SK-N-SH (cell line): ENCODE data around the gene RAB1A. TPM values are rescaled to one million over a fixed set of nuclear protein-coding genes. Genes with fewer than 3 reads are reported as not detected.

Experiments used
- CTCF ChIA-PET: fragments of 300-600, 350-600 bp; formaldehyde crosslinking; extraction: SDS; loops from one replicate; lab custom pipeline; 2021; lab: Yijun Ruan, JAX
- POLR2A ChIA-PET: fragments of 350-600 bp; sonication (Branson Sonifier 250); formaldehyde crosslinking; extraction: SDS; loops from one replicate; lab custom pipeline; 2020; ENCODE audit warnings: antibody characterized with exemption, inconsistent platforms; lab: Yijun Ruan, JAX
- DNase-seq: peaks from one replicate; pipeline ENCODE4 v3.0.0; 2012
- H2AFZ ChIP-seq: fragments of 200-600 bp; sonication (generic); 2 replicates; pipeline ENCODE4 v1.8.1; 2016; ENCODE audit warnings: antibody characterized with exemption, mild to moderate bottlenecking, low read depth
- H3F3A ChIP-seq: fragments of 200-600 bp; sonication (generic); replicated peaks from 2 replicates; pipeline ENCODE3; 2016; ENCODE audit warnings: antibody characterized with exemption, mild to moderate bottlenecking; ENCODE audit not compliant: insufficient read depth
- H3K27ac ChIP-seq, 2 experiments: fragments of 200-500 bp in 1 of 2; fragments of 200-600 bp in 1 of 2; sonication (Bioruptor generic) in 1 of 2; sonication (generic), shearing (Covaris generic) in 1 of 2; 2 replicates each; pipeline versions ENCODE4 v1.5.1 to v1.6.1; 2014 to 2016; ENCODE audit warnings: low read depth in 2 of 2, inconsistent platforms in 1 of 2, low read length in 1 of 2, mild to moderate bottlenecking in 1 of 2, mixed read lengths in 1 of 2
- H3K27me3 ChIP-seq: fragments of 200-600 bp; sonication (generic), shearing (Covaris generic); 2 replicates; pipeline ENCODE4 v1.6.1; 2016; ENCODE audit warnings: mixed run types; ENCODE audit not compliant: insufficient read depth
- H3K36me3 ChIP-seq, 2 experiments: fragments of 200-500 bp in 1 of 2; fragments of 200-600 bp in 1 of 2; sonication (Bioruptor generic) in 1 of 2; sonication (generic) in 1 of 2; replicated peaks in 1 of 2; 2 replicates each; pipeline versions ENCODE3 to v1.5.1; 2014 to 2016; ENCODE audit warnings: low read length in 1 of 2, mild to moderate bottlenecking in 1 of 2; ENCODE audit not compliant: insufficient read depth in 2 of 2, control insufficient read depth in 1 of 2
- H3K4me1 ChIP-seq, 2 experiments: fragments of 200-500 bp in 1 of 2; fragments of 200-600 bp in 1 of 2; sonication (Bioruptor generic) in 1 of 2; sonication (generic), shearing (Covaris generic) in 1 of 2; 2 replicates each; pipeline versions ENCODE4 v1.5.1 to v1.6.1; 2014 to 2016; ENCODE audit warnings: low read depth in 1 of 2, low read length in 1 of 2, mixed run types in 1 of 2; ENCODE audit not compliant: insufficient read depth in 2 of 2, control insufficient read depth in 1 of 2
- H3K4me2 ChIP-seq: fragments of 200-600 bp; sonication (generic), shearing (Covaris generic); 2 replicates; pipeline ENCODE4 v1.6.1; 2017; ENCODE audit warnings: mixed run types
- H3K4me3 ChIP-seq, 2 experiments: fragments of 200-500 bp in 1 of 2; fragments of 200-600 bp in 1 of 2; sonication (Bioruptor generic) in 1 of 2; sonication (generic), shearing (Covaris generic) in 1 of 2; 2 replicates each; pipeline versions ENCODE4 v1.5.1 to v1.8.1; 2014 to 2016; ENCODE audit warnings: low read depth in 2 of 2, inconsistent platforms in 1 of 2, low read length in 1 of 2, mild to moderate bottlenecking in 1 of 2, mixed read lengths in 1 of 2, moderate library complexity in 1 of 2
- H3K79me2 ChIP-seq: fragments of 200-600 bp; sonication (generic); 2 replicates; pipeline ENCODE4 v1.8.1; 2017; ENCODE audit warnings: mild to moderate bottlenecking; ENCODE audit not compliant: insufficient read depth
- H3K9ac ChIP-seq: fragments of 200-600 bp; sonication (generic); 2 replicates; pipeline ENCODE4 v1.6.1; 2017; ENCODE audit warnings: mixed run types
- H3K9me2 ChIP-seq: fragments of 200-600 bp; sonication (generic); 2 replicates; pipeline ENCODE4 v1.6.1; 2017; ENCODE audit warnings: mixed run types
- H3K9me3 ChIP-seq: fragments of 200-600 bp; sonication (generic); 2 replicates; pipeline ENCODE4 v1.6.1; 2017; ENCODE audit warnings: mixed run types, mild to moderate bottlenecking, moderate library complexity
- H4K20me1 ChIP-seq: fragments of 200-600 bp; sonication (generic); 2 replicates; pipeline ENCODE4 v1.6.1; 2017; ENCODE audit warnings: mild to moderate bottlenecking, mixed run types; ENCODE audit not compliant: insufficient read depth
- FOSL2 ChIP-seq: IDR thresholded peaks from 2 replicates; pipeline ENCODE4 v1.4.0; 2012; ENCODE audit warnings: low read depth, mild to moderate bottlenecking, moderate library complexity, borderline replicate concordance
- FOXM1 ChIP-seq: IDR thresholded peaks from 2 replicates; pipeline ENCODE4 v1.4.0; 2012; ENCODE audit warnings: low read depth, mild to moderate bottlenecking
- MXI1 ChIP-seq: IDR thresholded peaks from 2 replicates; pipeline ENCODE4 v1.6.1; 2012; ENCODE audit warnings: mild to moderate bottlenecking, low read depth, low read length, improper control_type of control experiment
- NRF1 ChIP-seq: IDR thresholded peaks from 2 replicates; pipeline ENCODE4 v1.6.1; 2012; ENCODE audit warnings: low read depth, mild to moderate bottlenecking, low read length
- RAD21 ChIP-seq: IDR thresholded peaks from 2 replicates; pipeline ENCODE4 v1.6.1; 2012; ENCODE audit warnings: mild to moderate bottlenecking, low read length
- RCOR1 ChIP-seq: fragments of 150-350 bp; IDR thresholded peaks from 2 replicates; pipeline ENCODE4 v1.6.1; 2017; ENCODE audit warnings: antibody characterized with exemption, low read length
- TCF12 ChIP-seq: IDR thresholded peaks from 2 replicates; pipeline ENCODE4 v1.4.0; 2012
- WGBS: methylation state at CpG from one replicate; pipeline ENCODE4 v1.1.6; 2017; ENCODE audit warnings: low lambda C conversion rate; 5-methylcytosine and 5-hydroxymethylcytosine counted together
- polyA plus RNA-seq, 3 experiments: library from polyadenylated mRNA; depleted of rRNA; stranded (reverse); fragments of >200 nt; gene quantifications; 2 replicates each; pipeline ENCODE4 v1.2.3, GENCODE V29; 2012
- TF ChIP-seq, protein P1 (sequence below): fragments of 150-350 bp; IDR thresholded peaks from 2 replicates; pipeline ENCODE4 v1.6.1; 2017; ENCODE audit warnings: antibody characterized with exemption, low read length, low read depth, borderline replicate concordance
- TF ChIP-seq, protein P2 (sequence below): IDR thresholded peaks from 2 replicates; pipeline ENCODE4 v1.6.1; 2012; ENCODE audit warnings: mild to moderate bottlenecking, low read depth, low read length, moderate library complexity
- TF ChIP-seq, protein P3 (sequence below): IDR thresholded peaks from 2 replicates; pipeline ENCODE4 v1.4.0; 2012; ENCODE audit warnings: low read depth, borderline replicate concordance
- TF ChIP-seq, protein P4 (sequence below): IDR thresholded peaks from 2 replicates; pipeline ENCODE4 v1.4.0; 2012; ENCODE audit warnings: low read depth

RAB1A gene
- polyA plus RNA-seq, 1 of the 3 experiments (the other 2 are of a cell fraction), result 113 TPM

DNA sequence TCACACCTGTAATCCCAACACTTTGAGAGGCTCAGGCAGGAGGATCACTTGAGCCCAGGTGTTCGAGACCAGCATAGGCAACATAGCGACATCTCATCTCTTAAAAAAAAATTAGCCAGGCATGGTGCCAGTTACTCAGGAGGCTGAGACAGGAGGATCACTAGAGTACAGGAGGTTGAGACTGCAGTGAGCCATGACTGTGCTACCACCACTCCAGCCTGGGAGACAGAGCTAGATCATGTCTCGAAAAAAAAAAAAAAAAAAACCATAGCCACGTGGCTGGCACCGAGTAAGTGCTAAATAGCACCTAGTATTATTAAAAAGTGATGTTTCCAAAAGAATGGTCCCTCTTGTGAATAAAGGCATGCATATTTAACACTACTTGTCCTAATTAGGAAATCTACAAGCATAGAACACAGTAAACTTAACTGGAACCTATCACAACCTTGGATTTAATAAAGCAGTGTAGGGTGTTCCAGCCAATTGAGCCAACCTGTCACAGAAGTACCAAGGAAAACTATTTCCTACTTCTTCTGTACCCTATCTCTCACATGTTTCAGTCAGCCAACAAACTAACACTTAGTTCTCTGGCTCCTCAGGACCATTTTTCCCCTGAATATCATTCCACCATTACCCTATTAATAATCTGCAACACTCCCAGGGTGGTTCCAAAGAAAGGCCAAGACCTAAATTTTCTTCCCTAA, 8.8 kb downstream of the RAB1A start:
- POLR2A ChIA-PET, result no interaction called here
- H3K9ac ChIP-seq, result no peak overlapping the region
- H3F3A ChIP-seq, result no peaks in the 10 kb centered on the region
- H3K9me3 ChIP-seq, result no peaks in the 10 kb centered on the region
- no peak overlapping the region for H2AFZ ChIP-seq
- CTCF ChIA-PET, result interaction anchor here (1.2 kb wide), 1 partner anchor 56 kb away, joined by 4 read pairs; no protein-coding TSS in a partner anchor
- H3K27me3 ChIP-seq, result no peaks in the 10 kb centered on the region
- WGBS, result 95% methylated on average over 5 of the region's 5 CpGs
- H3K27ac ChIP-seq, result no peak overlapping the region
- H3K4me1 ChIP-seq, result peaks cover 0 to 9% of the 10 kb centered on the region in 2 experiments; a peak in 1 of 4 replicates
- H3K9me2 ChIP-seq, result no peaks in the 10 kb centered on the region
- H4K20me1 ChIP-seq, result peaks cover 100% of the 10 kb centered on the region
- H3K4me2 ChIP-seq, result no peak overlapping the region
- peaks cover 100% of the 10 kb centered on the region for H3K79me2 ChIP-seq
- H3K4me3 ChIP-seq, result no peak overlapping the region
- no peak for DNase-seq
- TF ChIP-seq, protein P1, sequence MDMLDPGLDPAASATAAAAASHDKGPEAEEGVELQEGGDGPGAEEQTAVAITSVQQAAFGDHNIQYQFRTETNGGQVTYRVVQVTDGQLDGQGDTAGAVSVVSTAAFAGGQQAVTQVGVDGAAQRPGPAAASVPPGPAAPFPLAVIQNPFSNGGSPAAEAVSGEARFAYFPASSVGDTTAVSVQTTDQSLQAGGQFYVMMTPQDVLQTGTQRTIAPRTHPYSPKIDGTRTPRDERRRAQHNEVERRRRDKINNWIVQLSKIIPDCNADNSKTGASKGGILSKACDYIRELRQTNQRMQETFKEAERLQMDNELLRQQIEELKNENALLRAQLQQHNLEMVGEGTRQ, result no peak
- TF ChIP-seq NRF1 (no peak), FOXM1 (no peak), TCF12 (no peak), FOSL2 (no peak), MXI1 (no peak), RAD21 (no peak), RCOR1 (no peak)
- TF ChIP-seq, protein P2, sequence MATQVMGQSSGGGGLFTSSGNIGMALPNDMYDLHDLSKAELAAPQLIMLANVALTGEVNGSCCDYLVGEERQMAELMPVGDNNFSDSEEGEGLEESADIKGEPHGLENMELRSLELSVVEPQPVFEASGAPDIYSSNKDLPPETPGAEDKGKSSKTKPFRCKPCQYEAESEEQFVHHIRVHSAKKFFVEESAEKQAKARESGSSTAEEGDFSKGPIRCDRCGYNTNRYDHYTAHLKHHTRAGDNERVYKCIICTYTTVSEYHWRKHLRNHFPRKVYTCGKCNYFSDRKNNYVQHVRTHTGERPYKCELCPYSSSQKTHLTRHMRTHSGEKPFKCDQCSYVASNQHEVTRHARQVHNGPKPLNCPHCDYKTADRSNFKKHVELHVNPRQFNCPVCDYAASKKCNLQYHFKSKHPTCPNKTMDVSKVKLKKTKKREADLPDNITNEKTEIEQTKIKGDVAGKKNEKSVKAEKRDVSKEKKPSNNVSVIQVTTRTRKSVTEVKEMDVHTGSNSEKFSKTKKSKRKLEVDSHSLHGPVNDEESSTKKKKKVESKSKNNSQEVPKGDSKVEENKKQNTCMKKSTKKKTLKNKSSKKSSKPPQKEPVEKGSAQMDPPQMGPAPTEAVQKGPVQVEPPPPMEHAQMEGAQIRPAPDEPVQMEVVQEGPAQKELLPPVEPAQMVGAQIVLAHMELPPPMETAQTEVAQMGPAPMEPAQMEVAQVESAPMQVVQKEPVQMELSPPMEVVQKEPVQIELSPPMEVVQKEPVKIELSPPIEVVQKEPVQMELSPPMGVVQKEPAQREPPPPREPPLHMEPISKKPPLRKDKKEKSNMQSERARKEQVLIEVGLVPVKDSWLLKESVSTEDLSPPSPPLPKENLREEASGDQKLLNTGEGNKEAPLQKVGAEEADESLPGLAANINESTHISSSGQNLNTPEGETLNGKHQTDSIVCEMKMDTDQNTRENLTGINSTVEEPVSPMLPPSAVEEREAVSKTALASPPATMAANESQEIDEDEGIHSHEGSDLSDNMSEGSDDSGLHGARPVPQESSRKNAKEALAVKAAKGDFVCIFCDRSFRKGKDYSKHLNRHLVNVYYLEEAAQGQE, result no peak
- TF ChIP-seq, protein P3, sequence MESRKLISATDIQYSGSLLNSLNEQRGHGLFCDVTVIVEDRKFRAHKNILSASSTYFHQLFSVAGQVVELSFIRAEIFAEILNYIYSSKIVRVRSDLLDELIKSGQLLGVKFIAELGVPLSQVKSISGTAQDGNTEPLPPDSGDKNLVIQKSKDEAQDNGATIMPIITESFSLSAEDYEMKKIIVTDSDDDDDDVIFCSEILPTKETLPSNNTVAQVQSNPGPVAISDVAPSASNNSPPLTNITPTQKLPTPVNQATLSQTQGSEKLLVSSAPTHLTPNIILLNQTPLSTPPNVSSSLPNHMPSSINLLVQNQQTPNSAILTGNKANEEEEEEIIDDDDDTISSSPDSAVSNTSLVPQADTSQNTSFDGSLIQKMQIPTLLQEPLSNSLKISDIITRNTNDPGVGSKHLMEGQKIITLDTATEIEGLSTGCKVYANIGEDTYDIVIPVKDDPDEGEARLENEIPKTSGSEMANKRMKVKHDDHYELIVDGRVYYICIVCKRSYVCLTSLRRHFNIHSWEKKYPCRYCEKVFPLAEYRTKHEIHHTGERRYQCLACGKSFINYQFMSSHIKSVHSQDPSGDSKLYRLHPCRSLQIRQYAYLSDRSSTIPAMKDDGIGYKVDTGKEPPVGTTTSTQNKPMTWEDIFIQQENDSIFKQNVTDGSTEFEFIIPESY, result no peak
- TF ChIP-seq, protein P4, sequence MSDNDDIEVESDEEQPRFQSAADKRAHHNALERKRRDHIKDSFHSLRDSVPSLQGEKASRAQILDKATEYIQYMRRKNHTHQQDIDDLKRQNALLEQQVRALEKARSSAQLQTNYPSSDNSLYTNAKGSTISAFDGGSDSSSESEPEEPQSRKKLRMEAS, result no peak
- peaks cover 0 to 3% of the 10 kb centered on the region in 2 experiments for H3K36me3 ChIP-seq
